Right lobe of liver (tissue), 6 donors: ENCODE results near the gene KCNQ1. TPM values are rescaled to one million over a fixed set of nuclear protein-coding genes. Genes with fewer than 3 reads are reported as not detected.
A peak's percentile ranks its signal among the peaks of the same experiment; 100 is the strongest.

ENCODE experiments used
- ATAC-seq, 4 donors: fragments of 200-7000 bp; cut with Tn5 transposase; one replicate each; pipeline ENCODE4 v1.9.1; 2020; ENCODE audit warnings: mild to moderate bottlenecking in 4 of 4, moderate library complexity in 4 of 4
- DNase-seq, 3 donors: peaks; one replicate each; pipeline ENCODE4 v3.0.0-alpha.2; 2020
- H3K27ac ChIP-seq, 3 donors: fragments of 200-600 bp; one replicate each; pipeline ENCODE4 v1.8.0; 2022
- H3K27me3 ChIP-seq, 2 donors: fragments of 200-600 bp; one replicate each; pipeline ENCODE4 v1.8.0; 2022
- H3K36me3 ChIP-seq, 4 donors: fragments of 200-600 bp; sonication (generic) in 1 of 4; one replicate each; pipeline versions ENCODE4 v1.5.1 to v1.8.0; 2017 to 2022; ENCODE audit warnings: control low read depth in 1 of 4
- H3K4me1 ChIP-seq, 4 donors: fragments of 200-600 bp; sonication (generic) in 1 of 4; one replicate each; pipeline versions ENCODE4 v1.5.1 to v1.8.0; 2017 to 2022; ENCODE audit warnings: control low read depth in 1 of 4
- H3K4me3 ChIP-seq, 3 donors: fragments of 200-600 bp; one replicate each; pipeline ENCODE4 v1.8.0; 2022
- H3K9me3 ChIP-seq, 4 donors: fragments of 200-600 bp; sonication (generic) in 1 of 4; one replicate each; pipeline versions ENCODE4 v1.5.1 to v1.8.0; 2017 to 2022; ENCODE audit warnings: control low read depth in 1 of 4
- CTCF ChIP-seq, 4 donors: fragments of 200-600 bp in 3 of 4; fragments of 450-650 bp in 1 of 4; IDR thresholded peaks; one replicate each; pipeline versions ENCODE4 v1.5.1 to v1.8.0; 2016 to 2022; ENCODE audit warnings: antibody characterized with exemption in 4 of 4, mild to moderate bottlenecking in 2 of 4
- POLR2A ChIP-seq: fragments of 450-650 bp; IDR thresholded peaks from one replicate; pipeline ENCODE4 v1.6.1; 2017; ENCODE audit warnings: antibody characterized with exemption, mild to moderate bottlenecking
- WGBS: methylation state at CpG from one replicate; pipeline ENCODE4 v1.1.6; 2018; ENCODE audit warnings: low coverage, low lambda C conversion rate; ENCODE audit not compliant: insufficient coverage; ENCODE audit errors: missing lambda C conversion rate; 5-methylcytosine and 5-hydroxymethylcytosine counted together
- intact Hi-C, 2 donors: fragments of 100-400 bp; cut with DNase I; formaldehyde crosslinking; loops; one replicate each; pipeline versions ENCODE4 v1.11.2 to v1.14.1; 2022
- total RNA-seq, 6 experiments: library from RNA; depleted of rRNA in 2 of 6; stranded (reverse); fragments of >200 nt in 2 of 6; fragmentation: NEBNext Ultra II Directional in 3 of 6; extraction: Animal tissue kit (Norgen Biotek cat#: 25700) in 3 of 6; gene quantifications; one replicate each; pipeline versions ENCODE4 v1.1.0 to v1.2.4, GENCODE V29; 2016 to 2023
- donor health status: DM: no; HTN: yes; CAD: no.
- donor health status: DM: no; HTN: no; CAD: no.
- donor health status: DM: no; HTN: no; CAD: no.
- donor health status: DM: no; HTN: yes; CAD: no.
- donor health status: DM: no; HTN: yes; CAD: no.

The KCNQ1 gene
- total RNA-seq, 6 experiments from 2014 or later, result 0.61 to 2.4 (median 1.8) TPM

- 3% methylated on average over 6 of the region's 28 CpGs for WGBS
- DNase-seq (peak; percentile 78 to 93 (median 86)), ATAC-seq (peak; percentile 75 to 90 (median 86))
- intact Hi-C loops, result no loop called here
- peak overlapping the region; percentile 22 to 34 (median 29) for H3K27ac ChIP-seq
- H3K4me3 ChIP-seq, result no peak overlapping the region
- H3K4me1 ChIP-seq, result peaks cover 0 to 16% (median 5%) of the 10 kb centered on the region in 4 donors
- no peaks in the 10 kb centered on the region for H3K27me3 ChIP-seq
- H3K36me3 ChIP-seq, result no peaks in the 10 kb centered on the region
- TF ChIP-seq POLR2A (no peak), CTCF (IDR thresholded peaks at IDR 0.05) (peak; percentile 25 to 38 (median 30))
- H3K9me3 ChIP-seq, result no peaks in the 10 kb centered on the region
These were observed 334.1 kb downstream of the KCNQ1 start for GRCh38 chr11:2778630-2779498.

GRCh38 chr11:2779499-2779980, 334.7 kb downstream of the KCNQ1 start:
- H3K27ac ChIP-seq, result no peak overlapping the region
- H3K27me3 ChIP-seq, result no peaks in the 10 kb centered on the region
- H3K4me1 ChIP-seq, result peaks cover 0 to 16% (median 5%) of the 10 kb centered on the region in 4 donors
- no peak for DNase-seq
- no CpG with 5 or more reads among the region's 11 CpGs for WGBS
- TF ChIP-seq CTCF (IDR thresholded peaks at IDR 0.05) (no peak), POLR2A (no peak)
- no peaks in the 10 kb centered on the region for H3K36me3 ChIP-seq
- intact Hi-C loops, result no loop called here
- no peak overlapping the region for H3K4me3 ChIP-seq
- ATAC-seq, result no peak
- no peaks in the 10 kb centered on the region for H3K9me3 ChIP-seq

- Histone ChIP-seq H3K4me3 (no peak overlapping the region), H3K9me3 (no peaks in the 10 kb centered on the region), H3K4me1 (peaks cover 0 to 16% (median 5%) of the 10 kb centered on the region in 4 donors), H3K36me3 (no peaks in the 10 kb centered on the region), H3K27ac (no peak overlapping the region), H3K27me3 (no peaks in the 10 kb centered on the region)
- TF ChIP-seq CTCF (IDR thresholded peaks at IDR 0.05) (no peak), POLR2A (no peak)
- DNase-seq (peak; percentile 22 to 57 (median 52)), ATAC-seq (no peak)
- 43% methylated on average over 1 of the region's 23 CpGs for WGBS
- intact Hi-C loops, result no loop called here
These were observed 335.4 kb downstream of the KCNQ1 start for GRCh38 chr11:2779981-2780849.

GRCh38 chr11:2780850-2781407, 336.1 kb downstream of the KCNQ1 start:
- H3K9me3 ChIP-seq, result no peaks in the 10 kb centered on the region
- DNase-seq, result peak in 1 of 3 donors; percentile 32
- no peaks in the 10 kb centered on the region for H3K27me3 ChIP-seq
- no peak for ATAC-seq
- no peaks in the 10 kb centered on the region for H3K36me3 ChIP-seq
- TF ChIP-seq CTCF (IDR thresholded peaks at IDR 0.05) (no peak), POLR2A (no peak)
- 44% methylated on average over 7 of the region's 9 CpGs for WGBS
- peaks cover 0 to 16% (median 5%) of the 10 kb centered on the region in 4 donors for H3K4me1 ChIP-seq
- H3K27ac ChIP-seq, result peak overlapping the region in 1 of 3 donors; percentile 17
- no peak overlapping the region for H3K4me3 ChIP-seq
- intact Hi-C loops, result no loop called here
